GM06990 (cell line): ENCODE results near the gene DNAJC9.
"Not testable (repeated sequence)": the region's sequence is repeated elsewhere in the genome, so short reads cannot be mapped to it uniquely, and the experiment has no call there.

Source experiments
- DNase-seq: peaks from one replicate; pipeline ENCODE4 v3.0.0-alpha.2; 2011; ENCODE audit not compliant: insufficient read length; ENCODE audit errors: extremely low read depth
- H3K27me3 ChIP-seq: replicated peaks from 2 replicates; pipeline ENCODE4 v1.6.0; 2011; ENCODE audit warnings: low read length; ENCODE audit not compliant: control insufficient read depth, insufficient read depth
- H3K36me3 ChIP-seq: 2 replicates; pipeline ENCODE4 v1.5.1; 2011; ENCODE audit warnings: low read length; ENCODE audit not compliant: control insufficient read depth, insufficient read depth
- H3K4me3 ChIP-seq: replicated peaks from 2 replicates; pipeline ENCODE4 v1.5.1; 2011; ENCODE audit warnings: low read depth, mild to moderate bottlenecking, control low read depth, low read length
- CTCF ChIP-seq: IDR thresholded peaks from 2 replicates; pipeline ENCODE4 v1.5.1; 2011; ENCODE audit warnings: low read length, control low read depth, mild to moderate bottlenecking, inconsistent platforms; ENCODE audit not compliant: insufficient read depth, poor library complexity, severe bottlenecking

The DNAJC9 gene

GRCh38 chr10:73264423-73264822, 17.4 kb upstream of the DNAJC9 start:
- no peak for DNase-seq
- Histone ChIP-seq H3K36me3 (no peaks in the 10 kb centered on the region), H3K4me3 (no peak overlapping the region), H3K27me3 (no peaks in the 10 kb centered on the region)
- no peak for TF ChIP-seq CTCF

DNA sequence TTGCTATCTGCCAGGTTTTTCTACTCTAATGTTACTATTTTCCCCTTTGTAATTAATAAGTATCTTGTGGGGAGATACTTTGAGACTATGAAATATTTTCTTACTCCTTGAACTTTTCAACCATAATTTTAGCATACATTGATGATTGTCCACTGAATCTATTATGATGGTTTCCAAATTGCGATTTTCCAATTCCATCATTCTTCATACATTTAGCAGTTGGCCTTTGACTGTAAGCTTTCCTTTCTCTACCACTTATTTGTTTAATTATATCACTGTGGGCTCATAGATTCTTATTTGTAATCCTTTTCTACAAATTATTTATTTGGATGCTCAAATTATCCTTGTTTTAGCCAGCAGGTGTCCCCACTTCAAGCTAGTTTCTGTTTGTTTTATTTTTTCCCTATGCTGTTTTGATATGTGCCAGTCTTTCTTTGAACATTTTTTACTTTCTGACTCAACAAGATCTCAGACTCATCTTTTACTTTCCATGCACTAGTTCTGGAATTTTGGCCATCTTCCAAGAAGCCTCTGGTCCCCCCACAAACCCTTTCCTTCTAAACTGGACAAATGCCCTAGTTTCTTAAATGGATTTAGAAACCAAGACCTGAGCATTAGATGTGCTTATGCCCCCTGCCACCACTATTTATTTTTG, 16.8 kb upstream of the DNAJC9 start:
- Histone ChIP-seq H3K4me3 (no peak overlapping the region), H3K36me3 (no peaks in the 10 kb centered on the region), H3K27me3 (no peaks in the 10 kb centered on the region)
- peak; percentile 44 for TF ChIP-seq CTCF
- no peak for DNase-seq

DNA sequence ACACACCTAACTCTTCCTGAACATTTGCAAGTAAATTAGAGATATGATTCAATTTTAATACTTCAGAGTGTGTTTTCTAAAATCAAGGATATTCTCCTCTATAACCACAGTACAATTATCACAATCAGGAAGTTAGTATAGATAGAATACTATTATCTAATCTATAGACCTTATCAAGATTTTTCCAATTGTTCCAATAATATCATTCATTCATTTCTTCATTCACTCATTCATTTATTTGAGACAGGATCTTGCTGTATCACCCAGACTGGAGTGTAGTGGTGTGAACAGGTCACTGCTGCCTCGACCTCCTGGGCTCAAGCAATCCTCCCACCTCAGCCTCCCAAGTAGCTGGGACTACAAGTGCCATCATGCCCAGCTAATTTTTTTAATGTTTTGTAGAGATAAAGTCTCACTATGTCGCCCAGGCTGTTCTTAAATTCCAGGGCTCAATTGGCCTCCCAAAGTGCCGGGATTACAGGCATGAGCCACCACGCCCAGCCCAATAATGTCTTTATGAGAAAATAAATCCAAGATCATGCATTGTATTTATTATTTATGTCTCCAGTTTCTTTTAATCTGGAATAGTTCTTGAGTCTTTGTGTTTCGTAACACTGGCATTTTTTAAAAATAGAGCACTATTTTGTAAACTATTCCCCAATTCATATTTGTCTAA, 16.0 kb upstream of the DNAJC9 start:
- no peak overlapping the region for H3K4me3 ChIP-seq
- H3K36me3 ChIP-seq: no peaks in the 10 kb centered on the region
- DNase-seq: no peak
- TF ChIP-seq CTCF: no peak
- no peaks in the 10 kb centered on the region for H3K27me3 ChIP-seq

DNA sequence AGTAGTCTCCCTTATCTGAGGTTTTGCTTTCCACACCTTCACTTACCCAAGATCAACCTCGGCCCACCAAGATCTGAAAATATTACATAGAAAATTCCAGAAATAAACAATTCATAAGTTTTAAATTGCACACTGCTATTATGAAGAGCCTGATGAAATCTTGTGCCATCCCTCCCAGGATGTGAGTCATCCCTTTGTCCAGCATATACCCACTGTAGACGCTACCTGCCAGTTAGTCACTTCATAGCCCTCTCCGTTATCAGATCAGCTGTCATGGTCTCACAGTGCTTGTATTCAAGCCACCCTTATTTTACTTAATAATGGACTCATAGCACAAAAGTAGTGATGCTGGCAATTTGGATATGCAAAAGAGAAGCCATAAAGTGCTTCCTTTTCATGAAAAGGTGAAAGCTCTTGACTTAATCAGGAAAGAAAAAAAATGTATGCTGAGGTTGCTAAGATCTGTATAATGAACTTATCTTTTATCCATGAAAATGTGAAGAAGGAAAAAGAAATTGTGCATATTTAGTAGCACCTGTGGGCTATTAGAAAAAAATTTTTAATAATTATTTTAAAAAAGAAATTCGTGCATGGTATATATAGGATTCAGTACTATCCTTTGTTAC, 15.2 kb upstream of the DNAJC9 start:
- Histone ChIP-seq H3K27me3 (no peaks in the 10 kb centered on the region), H3K4me3 (no peak overlapping the region), H3K36me3 (no peaks in the 10 kb centered on the region)
- no peak for DNase-seq
- TF ChIP-seq CTCF: no peak

DNA sequence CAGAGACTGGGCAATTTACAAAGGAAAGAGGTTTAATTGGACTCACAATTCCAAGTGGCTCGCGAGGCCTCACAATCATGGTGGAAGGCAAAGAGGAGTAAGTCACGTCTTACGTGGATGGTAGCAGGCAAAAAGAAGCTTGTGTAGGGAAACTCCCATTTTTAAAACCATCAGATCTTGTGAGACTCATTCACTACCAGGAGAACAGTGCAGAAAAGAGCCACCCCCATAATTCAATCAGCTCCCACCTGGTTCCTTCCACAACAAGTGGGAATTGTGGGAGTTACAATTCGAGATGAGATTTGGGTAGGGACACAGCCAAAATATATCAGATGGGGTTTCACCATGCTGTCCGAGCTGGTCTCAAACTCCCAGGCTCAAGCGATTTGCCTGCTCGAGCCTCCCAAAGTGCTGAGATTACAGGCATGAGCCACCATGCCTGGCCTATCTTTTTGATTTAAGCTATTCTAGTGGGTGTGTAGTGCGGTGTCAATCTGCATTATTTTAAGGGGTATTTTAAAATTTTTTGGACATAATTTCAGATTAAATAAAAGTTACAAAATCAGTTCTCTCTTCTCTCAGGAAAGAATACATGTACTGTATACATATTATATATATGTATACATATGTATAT, 14.4 kb upstream of the DNAJC9 start:
- Histone ChIP-seq H3K4me3 (no peak overlapping the region), H3K27me3 (no peaks in the 10 kb centered on the region)

GRCh38 chr10:73258612-73259011, 11.6 kb upstream of the DNAJC9 start:
- not testable (repeated sequence) for DNase-seq

More for the DNA sequence above, 14.4 kb upstream of the DNAJC9 start:
- no peak for TF ChIP-seq CTCF
- no peak for DNase-seq
- H3K36me3 ChIP-seq: no peaks in the 10 kb centered on the region

More at GRCh38 chr10:73258612-73259011, 11.6 kb upstream of the DNAJC9 start:
- not testable (repeated sequence) for H3K4me3 ChIP-seq, H3K27me3 ChIP-seq, H3K36me3 ChIP-seq
